ENCODE data around the gene AHDC1.
"Not testable (repeated sequence)": the region's sequence is repeated elsewhere in the genome, so short reads cannot be mapped to it uniquely, and the experiment has no call there.

Gene AHDC1

GRCh38 chr1:27548858-27549719 is 54.9 kb downstream of the AHDC1 start:
- no peak for DNase-seq

GRCh38 chr1:27548136-27548853 is 55.6 kb downstream of the AHDC1 start:
- no peak for DNase-seq

- no peak for DNase-seq
Measured at GRCh38 chr1:27547220-27548116, 56.5 kb downstream of the AHDC1 start.

- no peak for DNase-seq
Measured at GRCh38 chr1:27545876-27546275, 58.1 kb downstream of the AHDC1 start.

- no peak for DNase-seq
Measured at GRCh38 chr1:27545271-27545670, 58.7 kb downstream of the AHDC1 start.

- no peak for DNase-seq
Measured at GRCh38 chr1:27544834-27545233, 59.1 kb downstream of the AHDC1 start.

GRCh38 chr1:27543284-27543683 is 60.7 kb downstream of the AHDC1 start:
- DNase-seq = no peak

- no peak for DNase-seq
Measured at GRCh38 chr1:27542463-27543273, 61.3 kb downstream of the AHDC1 start.

- DNase-seq = no peak
Measured at GRCh38 chr1:27539901-27540861, 63.8 kb downstream of the AHDC1 start.

GRCh38 chr1:27538793-27539192 is 65.2 kb downstream of the AHDC1 start:
- no peak for DNase-seq

- not testable (repeated sequence) for DNase-seq
Measured at GRCh38 chr1:27538305-27538676, 65.7 kb downstream of the AHDC1 start.

- no peak for DNase-seq
Measured at GRCh38 chr1:27536767-27537166, 67.2 kb downstream of the AHDC1 start.

GRCh38 chr1:27536010-27536757 is 67.8 kb downstream of the AHDC1 start:
- DNase-seq = no peak

GRCh38 chr1:27535386-27535785 is 68.6 kb downstream of the AHDC1 start:
- no peak for DNase-seq

- DNase-seq = no peak
Measured at GRCh38 chr1:27531959-27532685, 71.8 kb downstream of the AHDC1 start.

GRCh38 chr1:27530192-27530591 is 73.8 kb downstream of the AHDC1 start:
- DNase-seq = no peak

- no peak for DNase-seq
Measured at GRCh38 chr1:27529704-27530018, 74.3 kb downstream of the AHDC1 start.

- no peak for DNase-seq
Measured at GRCh38 chr1:27528818-27529703, 74.9 kb downstream of the AHDC1 start.

Measured in NCI-H1048 (cell line).